ENCODE measurements around the gene NDUFB1.

Gene NDUFB1

GRCh38 chr14:92122351-92122677 lies 808 bp upstream of the NDUFB1 start:
- H3K27ac ChIP-seq: peak overlapping the region; percentile 86
- POLR2A ChIA-PET (ENCODE audit: low non-redundant PET): interaction anchor here (0.7 kb wide), 1 partner anchor 762 kb away, joined by 3 read pairs; no protein-coding TSS in a partner anchor
- CTCF ChIA-PET: interaction anchor here (0.6 to 2.3 kb wide), 4 partner anchors 16 to 559 kb away, joined by 4 to 18 read pairs (median 7); partner anchors contain the start of gene ATXN3
- no peak for TF ChIP-seq CTCF (conservative IDR thresholded peaks at IDR 0.05; ENCODE audit: low read depth)
- peak; percentile 22 for DNase-seq (ENCODE audit: low spot score)

- ChIA-PET CTCF (interaction anchor here (0.6 to 2.3 kb wide), 3 partner anchors 15 to 723 kb away, joined by 3 to 18 read pairs (median 3); partner anchors contain the start of gene ATXN3), POLR2A (ENCODE audit: low non-redundant PET) (interaction anchor here (0.5 to 0.8 kb wide), 2 partner anchors 18 to 81 kb away, joined by 3 read pairs; no protein-coding TSS in a partner anchor)
- no peak for TF ChIP-seq CTCF (conservative IDR thresholded peaks at IDR 0.05; ENCODE audit: low read depth)
- peak overlapping the region; percentile 86 for H3K27ac ChIP-seq
- DNase-seq (ENCODE audit: low spot score): no peak
These were observed 268 bp downstream of the NDUFB1 start for GRCh38 chr14:92121207-92121669.

GRCh38 chr14:92109490-92109889 lies 12.0 kb downstream of the NDUFB1 start:
- no peak for TF ChIP-seq CTCF (conservative IDR thresholded peaks at IDR 0.05; ENCODE audit: low read depth)
- POLR2A ChIA-PET (ENCODE audit: low non-redundant PET): no interaction called here
- no peak overlapping the region for H3K27ac ChIP-seq
- DNase-seq (ENCODE audit: low spot score): no peak
- CTCF ChIA-PET: no interaction called here

GRCh38 chr14:92108345-92109254 lies 12.9 kb downstream of the NDUFB1 start:
- no peak for TF ChIP-seq CTCF (conservative IDR thresholded peaks at IDR 0.05; ENCODE audit: low read depth)
- POLR2A ChIA-PET (ENCODE audit: low non-redundant PET): no interaction called here
- no peak overlapping the region for H3K27ac ChIP-seq
- CTCF ChIA-PET: no interaction called here
- no peak for DNase-seq (ENCODE audit: low spot score)

- peak; percentile 97 for DNase-seq (ENCODE audit: low spot score)
- ChIA-PET CTCF (interaction anchor here (0.5 to 2.5 kb wide), 9 partner anchors 9 to 1832 kb away, joined by 3 to 18 read pairs (median 3); partner anchors contain the start of genes CPSF2 and NDUFB1), POLR2A (ENCODE audit: low non-redundant PET) (no interaction called here)
- TF ChIP-seq CTCF (conservative IDR thresholded peaks at IDR 0.05; ENCODE audit: low read depth): peak; percentile 91
- H3K27ac ChIP-seq: peak within 1 kb of the TSS; percentile 91
These were observed 15.2 kb downstream of the NDUFB1 start, which contains the start of gene ATXN3 for GRCh38 chr14:92106143-92106926. Gene ATXN3 (minus strand): TSS chr14:92106582. CDS start chr14:92106552, 30 bp downstream.

GRCh38 chr14:92105893-92106142 lies 15.7 kb downstream of the NDUFB1 start:
- ChIA-PET POLR2A (ENCODE audit: low non-redundant PET) (no interaction called here), CTCF (interaction anchor here (0.9 to 2.5 kb wide), 3 partner anchors 11 to 29 kb away, joined by 5 to 18 read pairs (median 7); partner anchors contain the start of genes CPSF2 and NDUFB1)
- DNase-seq (ENCODE audit: low spot score): peak; percentile 30
- TF ChIP-seq CTCF (conservative IDR thresholded peaks at IDR 0.05; ENCODE audit: low read depth): no peak
- peak overlapping the region; percentile 91 for H3K27ac ChIP-seq
